Left forelimb (tissue), 1 donor: Measurements from ENCODE around the gene MYO18B.

Source experiments
- DNase-seq: peaks from one replicate; pipeline ENCODE4 v3.0.0-alpha.2; 2018; ENCODE audit warnings: low spot score

Gene MYO18B

GRCh38 chr22:25997886-25998775 is 256.1 kb downstream of the MYO18B start:
- DNase-seq: no peak

DNA sequence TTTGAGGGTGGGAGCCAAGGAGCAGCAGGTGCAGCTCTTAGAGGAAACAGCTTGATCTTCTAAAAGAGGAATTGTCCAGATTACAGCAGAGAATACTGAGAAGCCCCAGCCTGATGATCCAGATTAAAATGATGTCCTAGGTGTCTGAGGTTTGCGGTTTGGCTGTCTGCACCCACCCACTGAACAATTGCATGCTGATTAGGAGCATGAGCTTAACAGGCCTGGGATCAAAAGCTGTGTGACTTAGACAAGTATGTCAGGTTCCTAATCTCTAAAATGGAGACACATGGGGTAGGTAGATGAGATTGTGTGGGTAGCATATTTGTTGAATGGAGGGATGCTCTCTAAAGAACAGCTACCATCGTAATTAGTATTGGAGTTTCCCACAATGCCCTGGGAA is 260.5 kb downstream of the MYO18B start:
- DNase-seq: no peak

DNA sequence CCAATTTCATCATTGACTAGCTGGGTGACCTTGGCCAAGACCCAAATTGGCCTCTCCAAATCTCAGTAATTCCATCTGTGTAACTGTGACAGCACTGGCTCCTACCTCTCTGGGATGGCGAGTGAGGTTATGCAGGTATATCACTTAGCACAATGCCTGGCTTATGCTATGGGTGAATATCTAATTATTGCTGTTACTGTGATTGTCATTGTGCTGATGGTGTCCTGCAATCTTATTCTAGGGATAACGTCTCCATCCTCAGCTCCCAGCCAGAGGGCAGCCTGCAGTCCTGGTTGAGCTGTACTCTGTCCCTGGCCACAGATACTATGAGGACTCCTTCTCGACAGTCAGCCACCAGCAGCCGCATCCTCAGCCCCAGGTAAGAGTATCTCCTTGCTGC is 262.5 kb downstream of the MYO18B start:
- no peak for DNase-seq

- DNase-seq: no peak
These were observed 266.6 kb downstream of the MYO18B start for GRCh38 chr22:26008587-26008986.

- no peak for DNase-seq
These were observed 274.9 kb downstream of the MYO18B start for GRCh38 chr22:26016916-26017315.

DNA sequence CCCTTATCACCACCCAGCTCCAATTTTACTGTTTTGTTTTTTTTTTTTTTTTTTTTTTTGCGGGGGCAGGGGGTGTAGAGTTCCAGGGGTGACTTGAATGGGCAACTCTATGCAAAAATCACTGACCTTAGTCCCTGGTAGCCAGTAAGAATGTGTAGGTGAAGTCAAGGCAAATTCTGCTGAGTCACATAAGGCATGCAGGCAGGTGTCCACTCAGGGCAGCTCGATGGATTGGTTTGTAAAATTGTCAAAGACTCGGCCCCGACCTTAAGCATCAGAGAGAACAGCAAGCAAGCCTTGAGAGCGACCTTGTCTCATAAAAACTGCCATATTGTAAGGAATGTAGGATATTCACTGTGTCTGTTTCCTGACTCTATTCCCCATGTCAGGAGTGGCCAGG is 275.9 kb downstream of the MYO18B start:
- DNase-seq: no peak

DNA sequence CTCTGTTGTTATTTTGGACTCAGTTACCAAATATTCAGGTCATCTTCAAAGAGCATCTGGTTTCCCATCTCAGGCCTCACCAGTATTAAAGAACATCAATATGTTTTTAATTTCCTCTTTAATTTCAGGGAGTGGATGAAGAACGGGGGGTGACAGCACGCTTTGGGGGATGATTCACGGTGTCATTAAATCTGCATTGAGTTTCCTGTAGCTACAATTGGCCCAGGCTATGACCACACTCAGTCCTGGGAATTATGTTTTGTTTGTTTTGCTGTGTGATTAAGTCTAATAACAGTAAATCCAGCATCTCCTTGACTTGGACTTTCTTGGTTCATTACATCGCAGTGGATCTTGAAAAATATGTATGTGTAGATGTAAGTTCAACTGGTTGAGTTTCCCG is 277.6 kb downstream of the MYO18B start:
- no peak for DNase-seq

DNA sequence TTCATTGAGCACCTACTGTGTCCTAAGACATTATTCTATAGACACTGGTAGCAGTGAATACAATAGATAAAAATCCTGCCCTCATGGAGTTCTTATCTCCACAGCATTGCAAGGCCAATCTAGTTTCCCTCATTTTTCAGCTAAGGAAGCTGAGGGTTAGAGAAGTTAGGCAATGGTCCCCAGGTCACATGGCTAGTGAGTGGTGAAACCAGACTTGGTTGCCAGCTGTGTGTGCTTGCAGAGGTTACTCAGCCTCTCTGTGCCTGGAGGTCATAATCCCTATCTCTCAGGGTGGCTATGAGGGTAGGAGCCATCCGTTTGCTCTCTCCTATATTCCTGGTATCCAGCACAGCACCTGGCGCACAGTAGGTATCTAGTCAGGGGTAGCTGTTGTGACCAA is 279.5 kb downstream of the MYO18B start:
- DNase-seq: no peak

- DNase-seq: no peak
These were observed 281.3 kb downstream of the MYO18B start for GRCh38 chr22:26023104-26023775.

GRCh38 chr22:26025626-26026025 is 283.6 kb downstream of the MYO18B start:
- DNase-seq: no peak

DNA sequence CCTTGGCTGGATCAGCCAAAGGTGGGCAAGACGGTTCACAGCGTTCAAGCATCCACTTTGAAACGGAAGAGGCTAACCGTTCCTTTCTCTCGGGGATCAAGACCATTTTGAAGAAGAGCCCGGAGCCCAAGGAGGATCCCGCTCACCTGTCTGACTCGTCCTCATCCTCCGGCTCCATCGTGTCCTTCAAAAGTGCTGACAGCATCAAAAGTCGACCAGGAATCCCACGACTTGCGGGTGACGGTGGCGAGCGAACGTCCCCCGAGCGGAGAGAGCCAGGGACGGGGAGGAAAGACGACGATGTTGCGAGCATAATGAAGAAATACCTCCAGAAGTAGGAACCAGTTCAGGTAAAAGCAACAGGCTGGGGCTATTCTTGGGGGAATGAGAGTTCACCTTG is 285.4 kb downstream of the MYO18B start:
- no peak for DNase-seq

DNA sequence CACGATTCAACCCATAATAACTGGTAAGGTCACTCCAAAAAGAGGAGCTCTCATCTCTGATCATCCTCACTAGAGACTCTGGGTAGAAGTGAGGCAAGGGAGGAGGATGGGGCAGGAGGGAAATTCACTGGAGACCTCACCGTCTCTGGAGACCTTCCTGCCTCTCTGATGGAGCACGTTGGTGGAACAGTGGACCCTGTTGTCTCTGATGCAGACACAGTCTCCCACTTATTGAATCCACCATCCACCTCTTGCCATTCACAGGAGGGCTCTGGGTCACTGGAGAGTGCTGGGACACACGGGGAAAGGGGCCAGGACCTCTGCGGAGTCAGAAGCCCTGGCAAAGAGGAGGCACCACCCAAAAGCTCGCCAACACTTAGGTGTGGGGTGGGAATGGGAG is 289.7 kb downstream of the MYO18B start:
- DNase-seq: no peak

DNA sequence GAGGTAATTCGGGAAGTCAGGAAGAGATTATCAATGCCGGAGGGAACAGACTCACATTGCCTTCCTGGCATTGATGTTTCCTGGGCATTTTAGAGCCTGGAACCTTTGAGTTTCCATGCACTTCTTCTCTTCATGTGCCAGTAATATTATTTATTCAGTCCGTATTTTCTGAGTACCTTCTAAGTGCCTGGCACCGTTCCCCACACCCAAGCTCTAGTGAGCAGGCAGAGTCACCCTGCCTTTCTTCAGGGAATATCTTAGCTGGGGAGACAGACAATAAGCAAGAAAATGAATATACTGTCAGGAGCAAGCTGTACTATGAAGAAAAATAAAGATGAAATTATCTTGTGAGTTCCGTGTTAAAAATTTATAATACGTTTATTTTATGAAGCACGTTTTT is 291.1 kb downstream of the MYO18B start:
- no peak for DNase-seq

DNA sequence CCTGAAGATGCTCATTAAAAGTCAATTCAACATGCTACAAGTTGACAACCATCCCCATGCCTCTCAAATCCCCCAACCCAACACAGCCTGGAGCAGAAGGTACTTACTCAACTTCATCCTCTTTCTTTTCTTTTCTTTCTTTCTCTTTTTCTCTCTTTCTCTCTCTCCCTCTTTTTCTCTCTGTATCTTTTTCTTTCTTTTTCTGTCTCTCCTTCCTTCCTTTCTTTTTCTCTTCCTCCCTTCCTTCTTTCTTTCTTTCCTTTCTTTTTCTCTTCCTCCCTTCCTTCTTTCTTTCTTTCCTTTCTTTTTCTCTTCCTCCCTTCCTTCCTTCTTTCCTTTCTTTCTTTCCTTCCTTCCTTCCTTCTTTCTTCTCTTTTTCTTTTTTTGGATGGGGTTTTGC is 291.6 kb downstream of the MYO18B start:
- no peak for DNase-seq

DNA sequence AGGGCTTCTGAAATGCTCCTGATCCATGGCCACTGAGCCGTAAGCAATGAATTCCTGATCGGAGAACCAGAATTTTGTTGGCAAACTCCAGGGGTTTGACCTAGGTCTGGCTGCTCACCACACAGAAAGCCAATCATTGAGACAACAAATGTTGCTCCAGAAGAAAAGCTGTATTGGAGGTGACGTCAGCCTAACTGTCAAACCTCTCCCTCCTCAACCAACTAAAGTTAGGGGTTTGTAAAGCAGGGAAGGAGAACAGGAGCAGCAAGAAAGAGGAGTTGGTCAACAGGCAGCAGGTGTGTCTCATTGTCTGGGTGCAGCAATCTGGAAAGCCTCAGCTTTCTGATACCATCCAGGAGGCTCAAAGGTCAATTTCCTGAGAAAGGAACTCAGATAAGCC is 293.5 kb downstream of the MYO18B start:
- no peak for DNase-seq

DNA sequence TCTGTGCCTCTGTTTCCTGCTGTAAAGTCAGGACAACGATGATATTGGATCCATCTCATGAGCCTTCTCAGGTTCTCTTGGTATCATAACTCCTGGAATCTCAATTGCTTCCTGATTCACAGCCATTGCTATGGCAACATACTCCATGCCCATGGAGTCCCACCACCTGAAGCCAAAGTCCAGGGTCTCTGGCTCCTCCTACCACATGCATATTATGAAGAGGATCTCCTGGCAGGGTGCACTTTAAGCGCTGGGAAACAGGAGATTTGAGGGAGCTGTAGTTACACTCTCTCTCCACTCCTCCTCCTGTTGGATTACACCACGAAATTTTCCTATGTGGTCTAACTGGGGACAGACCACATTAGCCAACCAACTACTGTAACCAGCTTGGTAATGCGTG is 296.4 kb downstream of the MYO18B start:
- no peak for DNase-seq

- no peak for DNase-seq
These were observed 299.9 kb downstream of the MYO18B start for GRCh38 chr22:26041931-26042330.

GRCh38 chr22:26043031-26043430 is 301.0 kb downstream of the MYO18B start:
- DNase-seq: no peak

- DNase-seq: no peak
These were observed 303.1 kb downstream of the MYO18B start for GRCh38 chr22:26045051-26045450.

DNA sequence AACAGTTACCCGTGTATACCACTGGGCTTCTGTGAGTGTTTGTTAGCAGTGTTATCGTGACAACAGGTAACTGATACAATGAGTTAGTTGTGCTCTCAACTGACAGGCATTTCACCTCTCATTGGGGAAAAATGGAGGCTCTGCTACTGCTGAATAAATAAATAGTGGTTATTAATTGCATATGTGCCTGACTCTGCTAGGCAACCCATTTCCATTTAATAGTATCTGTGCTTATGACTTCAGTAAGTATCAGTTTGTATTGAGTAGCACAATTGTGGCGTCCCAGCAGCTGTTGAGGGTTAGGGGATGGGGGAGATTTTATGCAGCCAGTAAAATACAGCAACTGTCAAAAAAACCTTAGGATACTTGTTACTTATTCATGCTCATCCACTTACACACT is 303.9 kb downstream of the MYO18B start:
- DNase-seq: no peak

DNA sequence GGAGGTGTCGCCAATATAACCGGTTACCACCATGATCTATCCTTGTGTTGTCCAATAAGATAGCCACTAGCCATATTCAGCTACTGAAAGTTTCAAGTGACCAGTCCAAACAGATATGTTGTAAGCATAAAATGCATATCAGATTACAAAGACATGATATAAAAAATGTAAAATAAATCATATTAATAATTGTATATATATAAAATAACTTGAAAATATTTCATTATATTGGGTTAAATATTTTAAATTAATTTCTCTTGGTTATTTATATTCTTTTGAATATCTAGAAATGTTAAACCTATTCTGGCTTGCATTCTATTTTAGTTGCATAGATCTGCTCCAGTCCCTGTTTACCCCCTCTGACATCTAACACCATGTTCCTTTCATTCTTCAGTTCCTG is 305.5 kb downstream of the MYO18B start:
- no peak for DNase-seq

- DNase-seq: no peak
These were observed 305.9 kb downstream of the MYO18B start for GRCh38 chr22:26047920-26048319.

DNA sequence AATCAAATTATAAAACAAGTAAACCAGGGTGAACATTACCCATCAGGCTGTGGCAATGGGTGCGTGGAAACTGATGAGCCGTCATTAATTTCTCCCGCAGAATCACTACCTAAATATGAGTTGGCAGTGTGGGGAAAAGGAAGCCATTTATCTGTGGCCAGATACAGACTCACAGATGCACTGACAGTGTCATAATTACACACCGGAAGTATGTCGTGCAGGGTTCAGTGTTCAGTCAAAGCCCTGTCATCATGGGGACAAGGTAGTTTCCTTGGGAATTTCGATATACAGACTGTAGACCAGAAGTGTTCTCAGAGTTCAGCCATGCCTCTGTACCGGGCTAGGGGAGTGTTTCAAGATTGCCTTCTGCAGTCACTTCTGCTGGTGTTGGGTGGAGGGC is 308.1 kb downstream of the MYO18B start:
- DNase-seq: no peak
